ENCODE data around the gene CPE.

DNA sequence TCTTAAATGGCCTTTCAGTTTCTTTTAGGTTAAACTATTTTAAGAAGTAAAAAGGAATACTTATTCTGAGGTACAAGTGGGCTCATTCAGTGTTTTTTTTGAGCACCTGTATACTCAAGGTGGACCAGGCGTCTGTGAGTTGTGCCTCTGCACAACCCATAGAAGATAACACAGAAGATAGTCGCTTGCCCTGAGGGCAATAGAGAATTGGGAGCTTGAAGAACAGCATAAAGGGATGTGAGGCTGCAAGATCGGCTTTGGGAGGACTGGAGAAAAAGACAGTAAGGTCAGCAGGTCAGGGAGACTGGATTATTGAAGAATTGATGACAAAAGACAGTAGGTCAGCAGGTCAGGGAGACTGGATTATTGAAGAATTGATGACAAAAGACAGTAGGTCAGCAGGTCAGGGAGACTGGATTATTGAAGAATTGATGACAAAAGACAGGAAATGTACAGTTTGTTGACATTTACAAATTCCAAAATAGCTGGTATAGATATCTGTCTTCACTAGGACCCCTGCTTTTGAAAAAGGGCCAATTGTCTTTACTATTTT is 3.1 kb downstream of the CPE start:
- no peak for TF ChIP-seq POLR2AphosphoS5 (IDR thresholded peaks at IDR 0.05; ENCODE audit: low read depth, low read length)
- TF ChIP-seq FOXP2 (optimal IDR thresholded peaks at IDR 0.05; ENCODE audit: borderline replicate concordance, extremely low read depth, extremely low read length, insufficient read depth), result no peak
- TF ChIP-seq, protein P1, sequence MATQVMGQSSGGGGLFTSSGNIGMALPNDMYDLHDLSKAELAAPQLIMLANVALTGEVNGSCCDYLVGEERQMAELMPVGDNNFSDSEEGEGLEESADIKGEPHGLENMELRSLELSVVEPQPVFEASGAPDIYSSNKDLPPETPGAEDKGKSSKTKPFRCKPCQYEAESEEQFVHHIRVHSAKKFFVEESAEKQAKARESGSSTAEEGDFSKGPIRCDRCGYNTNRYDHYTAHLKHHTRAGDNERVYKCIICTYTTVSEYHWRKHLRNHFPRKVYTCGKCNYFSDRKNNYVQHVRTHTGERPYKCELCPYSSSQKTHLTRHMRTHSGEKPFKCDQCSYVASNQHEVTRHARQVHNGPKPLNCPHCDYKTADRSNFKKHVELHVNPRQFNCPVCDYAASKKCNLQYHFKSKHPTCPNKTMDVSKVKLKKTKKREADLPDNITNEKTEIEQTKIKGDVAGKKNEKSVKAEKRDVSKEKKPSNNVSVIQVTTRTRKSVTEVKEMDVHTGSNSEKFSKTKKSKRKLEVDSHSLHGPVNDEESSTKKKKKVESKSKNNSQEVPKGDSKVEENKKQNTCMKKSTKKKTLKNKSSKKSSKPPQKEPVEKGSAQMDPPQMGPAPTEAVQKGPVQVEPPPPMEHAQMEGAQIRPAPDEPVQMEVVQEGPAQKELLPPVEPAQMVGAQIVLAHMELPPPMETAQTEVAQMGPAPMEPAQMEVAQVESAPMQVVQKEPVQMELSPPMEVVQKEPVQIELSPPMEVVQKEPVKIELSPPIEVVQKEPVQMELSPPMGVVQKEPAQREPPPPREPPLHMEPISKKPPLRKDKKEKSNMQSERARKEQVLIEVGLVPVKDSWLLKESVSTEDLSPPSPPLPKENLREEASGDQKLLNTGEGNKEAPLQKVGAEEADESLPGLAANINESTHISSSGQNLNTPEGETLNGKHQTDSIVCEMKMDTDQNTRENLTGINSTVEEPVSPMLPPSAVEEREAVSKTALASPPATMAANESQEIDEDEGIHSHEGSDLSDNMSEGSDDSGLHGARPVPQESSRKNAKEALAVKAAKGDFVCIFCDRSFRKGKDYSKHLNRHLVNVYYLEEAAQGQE (IDR thresholded peaks at IDR 0.05; ENCODE audit: insufficient read depth in 1 of 2, low read depth in 2 of 2, low read length in 2 of 2), result no peak

Measured in PFSK-1 (cell line).